HepG2 (cell line): ENCODE data around the gene ADGRB3. TPM values are rescaled to one million over a fixed set of nuclear protein-coding genes. Genes with fewer than 3 reads are reported as not detected.

Experiments
- ATAC-seq: fragments of 200-7000 bp; cut with Tn5 transposase; 3 replicates; pipeline ENCODE4 v1.9.1; 2020; ENCODE audit warnings: mild to moderate bottlenecking, moderate library complexity
- BruUV-seq: library from RNA; stranded (reverse); fragments of 400-500 nt; replicated peaks from 2 replicates; lab custom pipeline; 2021; lab: Mats Ljungman, UMichigan
- CTCF ChIA-PET: fragments of 300-600 bp; formaldehyde crosslinking; extraction: SDS; loops from one replicate; lab custom pipeline; 2021; ENCODE audit warnings: low total read pairs, inconsistent platforms, low intra/inter-chr PET ratio; lab: Yijun Ruan, JAX
- POLR2A ChIA-PET: fragments of 350-600 bp; sonication (Branson Sonifier 250); formaldehyde crosslinking; loops from one replicate; lab custom pipeline; 2020; ENCODE audit warnings: antibody characterized with exemption, inconsistent platforms; lab: Yijun Ruan, JAX
- DNase-seq: peaks from one replicate; pipeline ENCODE4 v3.0.0-alpha.2; 2015; ENCODE audit warnings: low spot score
- FAIRE-seq: peaks from 3 replicates; lab custom pipeline; 2011; peaks lifted over from hg19 to GRCh38; lab: Jason Lieb, UNC
- H2AFZ ChIP-seq: one replicate; pipeline ENCODE4 v1.6.1; 2011; ENCODE audit warnings: low read length, inconsistent platforms
- H3K27ac ChIP-seq: fragments of 300-600 bp; 3 replicates; pipeline ENCODE4 v1.8.0; 2011; ENCODE audit warnings: mixed run types, mild to moderate bottlenecking, mixed read lengths, low read length, inconsistent platforms; ENCODE audit not compliant: insufficient read depth; ENCODE audit errors: extremely low read length
- H3K27me3 ChIP-seq, 2 experiments: fragments of 200-600 bp in 1 of 2; 2 replicates in 1 of 2; 3 replicates in 1 of 2; pipeline versions ENCODE4 v1.6.0 to v1.8.0; 2011; ENCODE audit warnings: low read length in 2 of 2, mild to moderate bottlenecking in 2 of 2, moderate library complexity in 2 of 2, inconsistent platforms in 1 of 2; ENCODE audit not compliant: insufficient read depth in 2 of 2, control insufficient read depth in 1 of 2
- H3K36me3 ChIP-seq, 2 experiments: fragments of 200-600 bp in 1 of 2; replicated peaks in 1 of 2; 2 replicates in 1 of 2; 3 replicates in 1 of 2; pipeline versions ENCODE4 v1.5.1 to v1.8.0; 2011; ENCODE audit warnings: low read length in 2 of 2, inconsistent platforms in 1 of 2; ENCODE audit not compliant: insufficient read depth in 2 of 2, control insufficient read depth in 1 of 2
- H3K4me1 ChIP-seq: 2 replicates; pipeline ENCODE4 v1.5.1; 2012; ENCODE audit warnings: low read length, inconsistent platforms; ENCODE audit not compliant: insufficient read depth
- H3K4me2 ChIP-seq: 2 replicates; pipeline ENCODE4 v1.6.0; 2011; ENCODE audit warnings: low read depth, low read length, inconsistent platforms
- H3K4me3 ChIP-seq, 3 experiments: fragments of 200-600 bp in 1 of 3; sonication (generic), shearing (Covaris generic) in 1 of 3; replicated peaks in 1 of 3; 2 replicates each; pipeline ENCODE4 v1.5.1; 2011 to 2016; ENCODE audit warnings: low read length in 3 of 3, inconsistent platforms in 2 of 3, low read depth in 2 of 3, mild to moderate bottlenecking in 2 of 3, control low read depth in 1 of 3, mixed read lengths in 1 of 3; ENCODE audit not compliant: insufficient read depth in 1 of 3
- H3K79me2 ChIP-seq: one replicate; pipeline ENCODE4 v1.6.1; 2011; ENCODE audit warnings: low read length, inconsistent platforms; ENCODE audit not compliant: insufficient read depth
- H3K9ac ChIP-seq: 2 replicates; pipeline ENCODE4 v1.6.0; 2011; ENCODE audit warnings: mild to moderate bottlenecking, low read depth, low read length, inconsistent platforms; ENCODE audit not compliant: insufficient read depth
- H3K9me3 ChIP-seq: 2 replicates; pipeline ENCODE4 v1.5.1; 2012; ENCODE audit warnings: mild to moderate bottlenecking, low read length
- H4K20me1 ChIP-seq: 2 replicates; pipeline ENCODE4 v1.6.0; 2011; ENCODE audit warnings: inconsistent platforms, mild to moderate bottlenecking, low read length, moderate library complexity; ENCODE audit not compliant: insufficient read depth
- CCAR2 ChIP-seq: fragments of 200-400 bp; formaldehyde crosslinking; optimal IDR thresholded peaks from 2 replicates; pipeline ENCODE3; 2018; ENCODE audit warnings: low read depth, mild to moderate bottlenecking, low read length, moderate library complexity
- EP300 ChIP-seq, 3 experiments: sonication (generic) in 1 of 3; formaldehyde crosslinking in 1 of 3; IDR thresholded peaks; 2 replicates each; pipeline versions ENCODE4 v1.5.1 to v1.6.1; 2011 to 2020; ENCODE audit warnings: low read depth in 2 of 3, low read length in 2 of 3, borderline replicate concordance in 1 of 3, improper control_type of control experiment in 1 of 3, mild to moderate bottlenecking in 1 of 3, missing genetic modification reagents in 1 of 3, moderate library complexity in 1 of 3
- GABPA ChIP-seq, 2 experiments: IDR thresholded peaks; 2 replicates each; pipeline ENCODE4 v1.6.1; 2011 to 2016; ENCODE audit warnings: low read depth in 2 of 2, low read length in 1 of 2, missing biosample characterization in 1 of 2, missing genetic modification characterization in 1 of 2
- GATA4 ChIP-seq: sonication (generic); IDR thresholded peaks from 2 replicates; pipeline ENCODE4 v1.6.1; 2016; ENCODE audit warnings: antibody characterized with exemption, low read depth, borderline replicate concordance
- HOXA9 ChIP-seq: sonication (generic); formaldehyde crosslinking; IDR thresholded peaks from 2 replicates; pipeline ENCODE4 v1.8.1; 2022; ENCODE audit warnings: missing genetic modification reagents, mild to moderate bottlenecking, moderate library complexity, borderline replicate concordance
- MYC ChIP-seq: sonication (generic); formaldehyde crosslinking; IDR thresholded peaks from 2 replicates; pipeline ENCODE4 v1.9.0; 2021; ENCODE audit warnings: missing genetic modification reagents, borderline replicate concordance
- NAIF1 ChIP-seq: sonication (generic); formaldehyde crosslinking; IDR thresholded peaks from 2 replicates; pipeline ENCODE4 v1.5.0; 2020; ENCODE audit warnings: mild to moderate bottlenecking, missing genetic modification reagents, borderline replicate concordance
- NFYC ChIP-seq: IDR thresholded peaks from 2 replicates; pipeline ENCODE4 v1.6.1; 2016; ENCODE audit warnings: missing genetic modification reagents, missing compliant biosample characterization
- RAD51 ChIP-seq: fragments of 450-650 bp; IDR thresholded peaks from 2 replicates; pipeline ENCODE4 v1.6.1; 2016; ENCODE audit warnings: borderline replicate concordance
- REPIN1 ChIP-seq: sonication (generic); formaldehyde crosslinking; IDR thresholded peaks from 2 replicates; pipeline ENCODE4 v1.8.0; 2022; ENCODE audit warnings: missing genetic modification reagents, low read depth, mild to moderate bottlenecking, borderline replicate concordance
- SMAD3 ChIP-seq: sonication (generic); formaldehyde crosslinking; IDR thresholded peaks from 2 replicates; pipeline ENCODE4 v1.4.0; 2020; ENCODE audit warnings: missing genetic modification reagents
- SP2 ChIP-seq: sonication (generic); formaldehyde crosslinking; IDR thresholded peaks from 2 replicates; pipeline ENCODE4 v1.5.1; 2020; ENCODE audit warnings: mild to moderate bottlenecking, missing genetic modification reagents
- ZC3H13 ChIP-seq: sonication (generic); formaldehyde crosslinking; IDR thresholded peaks from 2 replicates; pipeline ENCODE4 v1.8.1; 2023; ENCODE audit warnings: mild to moderate bottlenecking, missing genetic modification reagents, moderate library complexity
- in situ Hi-C: cut with HindIII; loops from 2 replicates; pipeline ENCODE4 v1.10.0; 2017; ENCODE audit warnings: low pct_unique_long_range_greater_than_20kb; ENCODE audit not compliant: extremely low pct_ligation_motif_present
- intact Hi-C: fragments of 100-400 bp; cut with micrococcal nuclease; formaldehyde crosslinking; loops from one replicate; pipeline ENCODE4 v1.10.0; 2022; ENCODE audit not compliant: unreplicated experiment
- polyA plus RNA-seq, 8 experiments: library from polyadenylated mRNA; depleted of rRNA in 3 of 8; stranded (reverse) in 7 of 8; unstranded in 1 of 8; fragments of >200 nt; fragmentation: Illumina TruSeq in 4 of 8; extraction: Trizol in 4 of 8; gene quantifications; 2 replicates each; pipeline versions ENCODE4 v1.2.1 to v1.2.3, GENCODE V29; 2011 to 2016; ENCODE audit warnings: low read depth in 4 of 8, missing spikeins in 1 of 8, mixed read lengths in 1 of 8; ENCODE audit not compliant: insufficient read depth in 1 of 8
- total RNA-seq, 5 experiments: library from RNA; depleted of rRNA; stranded (reverse); fragments of >200 nt; fragmentation: Illumina TruSeq; extraction: Trizol; gene quantifications; 2 replicates each; pipeline ENCODE4 v1.2.3, GENCODE V29; 2016; ENCODE audit warnings: low read depth in 1 of 5
- TF ChIP-seq, protein P1 (sequence below): fragments of 450-650 bp; IDR thresholded peaks from 2 replicates; pipeline ENCODE4 v1.6.1; 2017
- TF ChIP-seq, protein P2 (sequence below): sonication (generic); formaldehyde crosslinking; IDR thresholded peaks from 2 replicates; pipeline ENCODE4 v1.4.0; 2020; ENCODE audit warnings: mild to moderate bottlenecking, low read depth, missing genetic modification reagents
- TF ChIP-seq, protein P3 (sequence below): sonication (generic); formaldehyde crosslinking; IDR thresholded peaks from 2 replicates; pipeline ENCODE4 v1.8.1; 2023; ENCODE audit warnings: missing genetic modification reagents, inconsistent platforms, borderline replicate concordance
- TF ChIP-seq, protein P4 (sequence below): IDR thresholded peaks from 2 replicates; pipeline ENCODE4 v1.6.1; 2016; ENCODE audit warnings: low read depth, borderline replicate concordance

The ADGRB3 gene
- total and polyA plus RNA-seq, 2 of the 13 experiments (the other 11 are each of a cell fraction or from before 2014, with no cell fraction given): not detected

DNA sequence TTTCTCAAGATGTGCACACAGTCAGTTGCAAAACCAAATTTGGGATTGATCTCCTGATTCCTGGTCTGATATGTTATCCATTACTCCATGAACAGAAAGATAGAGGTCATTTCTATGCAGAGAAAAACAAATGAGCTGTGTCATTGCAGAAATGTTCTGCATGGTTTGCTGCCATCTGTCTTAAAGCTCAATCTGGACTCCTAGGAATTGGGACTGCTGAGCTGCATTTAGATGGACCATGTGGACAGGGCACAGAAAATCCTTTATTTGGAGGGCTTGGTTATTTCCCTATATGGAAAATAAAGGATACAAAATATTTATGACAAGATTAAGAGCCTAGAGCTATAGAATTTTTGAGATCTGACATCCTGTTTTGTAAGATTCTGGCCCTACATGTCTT lies 91.3 kb downstream of the ADGRB3 start:
- BruUV-seq: no TSS peak
- intact Hi-C loops: no loop called here
- Histone ChIP-seq H3K4me1 (no peaks in the 10 kb centered on the region), H3K27me3 (no peaks in the 10 kb centered on the region), H3K36me3 (no peaks in the 10 kb centered on the region), H3K4me3 (no peak overlapping the region), H3K9ac (no peak overlapping the region), H3K9me3 (no peaks in the 10 kb centered on the region), H3K27ac (no peak overlapping the region), H4K20me1 (no peaks in the 10 kb centered on the region), H2AFZ (no peak overlapping the region), H3K4me2 (no peak overlapping the region), H3K79me2 (no peaks in the 10 kb centered on the region)
- CTCF ChIA-PET: no interaction called here
- FAIRE-seq (no peak), ATAC-seq (no peak), DNase-seq (no peak)
- POLR2A ChIA-PET: no interaction called here
- TF ChIP-seq NAIF1 (CRISPR knock-in tag) (no peak), GABPA (IDR thresholded peaks at IDR 0.05; ENCODE audit: low read depth, low read length) (no peak), GABPA (CRISPR knock-in tag; IDR thresholded peaks at IDR 0.05; ENCODE audit: low read depth) (no peak), EP300 (IDR thresholded peaks at IDR 0.05; ENCODE audit: low read depth in 2 of 2, low read length in 2 of 2) (no peak), EP300 (CRISPR knock-in tag; IDR thresholded peaks at IDR 0.05; ENCODE audit: borderline replicate concordance) (no peak), GATA4 (no peak), ZC3H13 (no peak), HOXA9 (no peak), CCAR2 (no peak), SMAD3 (CRISPR knock-in tag) (no peak), MYC (CRISPR knock-in tag) (no peak), REPIN1 (CRISPR knock-in tag) (no peak), NFYC (CRISPR knock-in tag) (no peak), SP2 (CRISPR knock-in tag) (no peak), RAD51 (no peak)
- TF ChIP-seq, protein P1, sequence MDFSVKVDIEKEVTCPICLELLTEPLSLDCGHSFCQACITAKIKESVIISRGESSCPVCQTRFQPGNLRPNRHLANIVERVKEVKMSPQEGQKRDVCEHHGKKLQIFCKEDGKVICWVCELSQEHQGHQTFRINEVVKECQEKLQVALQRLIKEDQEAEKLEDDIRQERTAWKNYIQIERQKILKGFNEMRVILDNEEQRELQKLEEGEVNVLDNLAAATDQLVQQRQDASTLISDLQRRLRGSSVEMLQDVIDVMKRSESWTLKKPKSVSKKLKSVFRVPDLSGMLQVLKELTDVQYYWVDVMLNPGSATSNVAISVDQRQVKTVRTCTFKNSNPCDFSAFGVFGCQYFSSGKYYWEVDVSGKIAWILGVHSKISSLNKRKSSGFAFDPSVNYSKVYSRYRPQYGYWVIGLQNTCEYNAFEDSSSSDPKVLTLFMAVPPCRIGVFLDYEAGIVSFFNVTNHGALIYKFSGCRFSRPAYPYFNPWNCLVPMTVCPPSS: no peak
- TF ChIP-seq, protein P2, sequence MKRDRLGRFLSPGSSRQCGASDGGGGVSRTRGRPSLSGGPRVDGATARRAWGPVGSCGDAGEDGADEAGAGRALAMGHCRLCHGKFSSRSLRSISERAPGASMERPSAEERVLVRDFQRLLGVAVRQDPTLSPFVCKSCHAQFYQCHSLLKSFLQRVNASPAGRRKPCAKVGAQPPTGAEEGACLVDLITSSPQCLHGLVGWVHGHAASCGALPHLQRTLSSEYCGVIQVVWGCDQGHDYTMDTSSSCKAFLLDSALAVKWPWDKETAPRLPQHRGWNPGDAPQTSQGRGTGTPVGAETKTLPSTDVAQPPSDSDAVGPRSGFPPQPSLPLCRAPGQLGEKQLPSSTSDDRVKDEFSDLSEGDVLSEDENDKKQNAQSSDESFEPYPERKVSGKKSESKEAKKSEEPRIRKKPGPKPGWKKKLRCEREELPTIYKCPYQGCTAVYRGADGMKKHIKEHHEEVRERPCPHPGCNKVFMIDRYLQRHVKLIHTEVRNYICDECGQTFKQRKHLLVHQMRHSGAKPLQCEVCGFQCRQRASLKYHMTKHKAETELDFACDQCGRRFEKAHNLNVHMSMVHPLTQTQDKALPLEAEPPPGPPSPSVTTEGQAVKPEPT (CRISPR knock-in tag): no peak
- TF ChIP-seq, protein P3, sequence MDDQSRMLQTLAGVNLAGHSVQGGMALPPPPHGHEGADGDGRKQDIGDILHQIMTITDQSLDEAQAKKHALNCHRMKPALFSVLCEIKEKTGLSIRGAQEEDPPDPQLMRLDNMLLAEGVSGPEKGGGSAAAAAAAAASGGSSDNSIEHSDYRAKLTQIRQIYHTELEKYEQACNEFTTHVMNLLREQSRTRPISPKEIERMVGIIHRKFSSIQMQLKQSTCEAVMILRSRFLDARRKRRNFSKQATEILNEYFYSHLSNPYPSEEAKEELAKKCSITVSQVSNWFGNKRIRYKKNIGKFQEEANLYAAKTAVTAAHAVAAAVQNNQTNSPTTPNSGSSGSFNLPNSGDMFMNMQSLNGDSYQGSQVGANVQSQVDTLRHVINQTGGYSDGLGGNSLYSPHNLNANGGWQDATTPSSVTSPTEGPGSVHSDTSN (CRISPR knock-in tag): no peak
- TF ChIP-seq, protein P4, sequence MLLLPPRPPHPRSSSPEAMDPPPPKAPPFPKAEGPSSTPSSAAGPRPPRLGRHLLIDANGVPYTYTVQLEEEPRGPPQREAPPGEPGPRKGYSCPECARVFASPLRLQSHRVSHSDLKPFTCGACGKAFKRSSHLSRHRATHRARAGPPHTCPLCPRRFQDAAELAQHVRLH (CRISPR knock-in tag): no peak
- in situ Hi-C loops: no loop called here
